Body of pancreas (tissue), 4 donors: ENCODE results near the gene THSD4.

Source experiments
- POLR2A ChIP-seq, 3 donors: fragments of 450-650 bp; IDR thresholded peaks; one replicate each; pipeline ENCODE4 v1.6.1; 2016; ENCODE audit warnings: antibody characterized with exemption in 3 of 3, mild to moderate bottlenecking in 2 of 3
- TF ChIP-seq, protein P1 (sequence below), 7 experiments: fragments of 450-650 bp in 4 of 7; fragments of 200-600 bp in 3 of 7; sonication (generic) in 3 of 7; IDR thresholded peaks; one replicate each; pipeline ENCODE4 v1.5.1; 2016 to 2019; ENCODE audit warnings: antibody characterized with exemption in 7 of 7

DNA sequence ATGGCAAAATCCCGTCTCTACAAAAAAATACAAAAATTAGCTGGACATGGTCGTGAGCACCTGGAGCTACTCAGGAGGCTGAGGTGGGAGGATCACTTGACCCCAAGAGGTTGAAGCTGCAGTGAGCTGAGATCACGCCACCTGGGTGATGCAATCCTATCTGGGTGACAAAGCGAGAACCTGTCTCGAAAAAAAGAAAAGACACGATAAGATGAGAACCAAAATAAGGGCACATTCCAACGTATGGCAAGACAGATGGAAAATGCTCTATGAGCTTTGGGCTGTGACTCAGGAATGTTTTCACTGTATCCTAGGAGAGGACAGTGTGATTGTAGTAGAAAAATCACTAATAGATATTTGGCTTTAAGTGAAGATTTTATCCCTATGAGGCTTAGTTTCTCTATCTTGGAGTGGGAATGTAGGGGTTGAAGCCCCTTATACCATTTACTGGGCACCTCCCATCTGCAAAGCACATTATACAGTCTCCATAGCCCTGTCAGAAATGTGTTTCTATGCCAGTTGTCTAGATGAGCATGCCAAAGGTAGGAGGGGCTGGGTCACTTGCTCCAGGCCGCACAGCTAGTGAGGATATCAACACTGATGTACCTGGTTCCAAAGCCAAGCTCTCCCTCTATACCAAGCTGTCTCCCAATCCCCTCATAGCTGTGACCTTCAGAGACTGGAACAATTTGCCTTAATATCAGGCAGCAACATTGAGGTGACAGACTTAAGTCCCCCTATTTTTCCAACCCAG, 641.5 kb downstream of the THSD4 start:
- TF ChIP-seq POLR2A (IDR thresholded peaks at IDR 0.05): no peak
- TF ChIP-seq, protein P1, sequence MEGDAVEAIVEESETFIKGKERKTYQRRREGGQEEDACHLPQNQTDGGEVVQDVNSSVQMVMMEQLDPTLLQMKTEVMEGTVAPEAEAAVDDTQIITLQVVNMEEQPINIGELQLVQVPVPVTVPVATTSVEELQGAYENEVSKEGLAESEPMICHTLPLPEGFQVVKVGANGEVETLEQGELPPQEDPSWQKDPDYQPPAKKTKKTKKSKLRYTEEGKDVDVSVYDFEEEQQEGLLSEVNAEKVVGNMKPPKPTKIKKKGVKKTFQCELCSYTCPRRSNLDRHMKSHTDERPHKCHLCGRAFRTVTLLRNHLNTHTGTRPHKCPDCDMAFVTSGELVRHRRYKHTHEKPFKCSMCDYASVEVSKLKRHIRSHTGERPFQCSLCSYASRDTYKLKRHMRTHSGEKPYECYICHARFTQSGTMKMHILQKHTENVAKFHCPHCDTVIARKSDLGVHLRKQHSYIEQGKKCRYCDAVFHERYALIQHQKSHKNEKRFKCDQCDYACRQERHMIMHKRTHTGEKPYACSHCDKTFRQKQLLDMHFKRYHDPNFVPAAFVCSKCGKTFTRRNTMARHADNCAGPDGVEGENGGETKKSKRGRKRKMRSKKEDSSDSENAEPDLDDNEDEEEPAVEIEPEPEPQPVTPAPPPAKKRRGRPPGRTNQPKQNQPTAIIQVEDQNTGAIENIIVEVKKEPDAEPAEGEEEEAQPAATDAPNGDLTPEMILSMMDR (IDR thresholded peaks at IDR 0.05): no peak
